Mammary epithelial cell (primary cell): ENCODE results near the gene KRTAP1-4.

Experiments used
- CTCF ChIP-seq, 2 donors: IDR thresholded peaks in 1 of 2; conservative IDR thresholded peaks in 1 of 2; 2 replicates each; pipeline ENCODE4 v1.5.1; 2011 to 2012; ENCODE audit warnings: inconsistent platforms in 2 of 2, low read length in 2 of 2, mild to moderate bottlenecking in 2 of 2, control low read depth in 1 of 2, low read depth in 1 of 2; ENCODE audit not compliant: insufficient read depth in 1 of 2; ENCODE audit errors: extremely low read depth in 1 of 2
- EZH2 ChIP-seq: IDR thresholded peaks from 2 replicates; pipeline ENCODE4 v1.6.1; 2012; ENCODE audit warnings: low read length, inconsistent platforms, borderline replicate concordance

GRCh38 chr17:41048441-41048840 is 18.4 kb upstream of the KRTAP1-4 start:
- no peak for TF ChIP-seq CTCF (conservative IDR thresholded peaks at IDR 0.05 in 1 of 2, IDR thresholded peaks at IDR 0.05 in 1 of 2; ENCODE audit: extremely low read depth in 1 of 2, insufficient read depth in 1 of 2, low read depth in 1 of 2, low read length in 2 of 2)
- TF ChIP-seq EZH2 = no peak
